HepG2 (cell line): ENCODE results near the gene GRK5. TPM values are rescaled to one million over a fixed set of nuclear protein-coding genes. Genes with fewer than 3 reads are reported as not detected.

Experiments
- ATF5 ChIP-seq: sonication (generic); formaldehyde crosslinking; IDR thresholded peaks from 2 replicates; pipeline ENCODE4 v1.4.0; 2020; ENCODE audit warnings: mild to moderate bottlenecking, low read depth, missing genetic modification reagents
- CEBPZ ChIP-seq: IDR thresholded peaks from 2 replicates; pipeline ENCODE4 v1.6.1; 2012; ENCODE audit warnings: low read length, improper control_type of control experiment
- DNMT3B ChIP-seq: conservative IDR thresholded peaks from 2 replicates; pipeline ENCODE4 v1.6.1; 2016; ENCODE audit warnings: missing biosample characterization, control low read depth
- GMEB1 ChIP-seq: sonication (generic); formaldehyde crosslinking; IDR thresholded peaks from 2 replicates; pipeline ENCODE4 v1.5.1; 2020; ENCODE audit warnings: missing genetic modification reagents, mild to moderate bottlenecking, borderline replicate concordance
- SOX5 ChIP-seq: IDR thresholded peaks from 2 replicates; pipeline ENCODE4 v1.6.1; 2016; ENCODE audit warnings: borderline replicate concordance
- ZNF292 ChIP-seq: sonication (generic); formaldehyde crosslinking; IDR thresholded peaks from 2 replicates; pipeline ENCODE4 v1.8.1; 2022; ENCODE audit warnings: mild to moderate bottlenecking, low read depth, missing genetic modification reagents, borderline replicate concordance
- ZNF749 ChIP-seq: sonication (generic); formaldehyde crosslinking; IDR thresholded peaks from 2 replicates; pipeline ENCODE4 v1.8.0; 2022; ENCODE audit warnings: mild to moderate bottlenecking, missing genetic modification reagents, moderate library complexity, borderline replicate concordance
- polyA plus RNA-seq, 8 experiments: library from polyadenylated mRNA; depleted of rRNA in 3 of 8; stranded (reverse) in 7 of 8; unstranded in 1 of 8; fragments of >200 nt; fragmentation: Illumina TruSeq in 4 of 8; extraction: Trizol in 4 of 8; gene quantifications; 2 replicates each; pipeline versions ENCODE4 v1.2.1 to v1.2.3, GENCODE V29; 2011 to 2016; ENCODE audit warnings: low read depth in 4 of 8, missing spikeins in 1 of 8, mixed read lengths in 1 of 8; ENCODE audit not compliant: insufficient read depth in 1 of 8
- total RNA-seq, 5 experiments: library from RNA; depleted of rRNA; stranded (reverse); fragments of >200 nt; fragmentation: Illumina TruSeq; extraction: Trizol; gene quantifications; 2 replicates each; pipeline ENCODE4 v1.2.3, GENCODE V29; 2016; ENCODE audit warnings: low read depth in 1 of 5
- TF ChIP-seq, protein P1 (sequence below): sonication (generic); formaldehyde crosslinking; IDR thresholded peaks from 2 replicates; pipeline ENCODE4 v1.8.1; 2023; ENCODE audit warnings: mild to moderate bottlenecking, inconsistent platforms, moderate library complexity, missing genetic modification reagents, borderline replicate concordance
- TF ChIP-seq, protein P2 (sequence below): IDR thresholded peaks from 2 replicates; pipeline ENCODE4 v1.6.1; 2016; ENCODE audit warnings: missing genetic modification reagents, missing compliant biosample characterization
- TF ChIP-seq, protein P3 (sequence below): sonication (generic); formaldehyde crosslinking; IDR thresholded peaks from 2 replicates; pipeline ENCODE4 v1.4.0; 2020; ENCODE audit warnings: missing genetic modification reagents
- TF ChIP-seq, protein P4 (sequence below): sonication (generic); formaldehyde crosslinking; IDR thresholded peaks from 2 replicates; pipeline ENCODE4 v1.4.0; 2020; ENCODE audit warnings: missing genetic modification reagents
- TF ChIP-seq, protein P5 (sequence below): sonication (generic); formaldehyde crosslinking; IDR thresholded peaks from 2 replicates; pipeline ENCODE4 v1.4.0; 2020; ENCODE audit warnings: missing genetic modification reagents

The GRK5 gene
- total and polyA plus RNA-seq, 2 of the 13 experiments (the other 11 are each of a cell fraction or from before 2014, with no cell fraction given): 10.4 to 12.6 TPM

DNA sequence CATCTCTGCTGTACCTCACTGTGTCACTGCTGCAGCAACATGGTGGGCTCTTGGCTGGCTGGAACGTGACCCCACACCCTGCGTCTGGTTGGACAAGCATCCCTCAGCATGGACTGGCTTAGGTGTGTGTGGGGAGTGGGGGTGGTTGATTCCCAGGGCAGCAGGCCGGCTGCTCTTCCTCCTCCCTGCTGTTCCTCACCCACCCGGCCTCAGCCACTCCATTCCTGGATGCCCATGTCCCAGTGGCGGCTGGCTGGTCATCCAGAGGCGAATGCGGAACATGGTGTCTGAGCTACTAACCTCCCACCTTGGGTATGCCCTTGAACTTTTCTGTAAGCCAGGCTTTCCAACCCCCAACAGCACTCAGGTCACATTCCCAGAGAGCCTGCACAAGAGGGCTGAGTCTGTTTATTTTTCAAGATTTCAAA is 81.2 kb downstream of the GRK5 start (continued):
- TF ChIP-seq CEBPZ (no peak), SOX5 (CRISPR knock-in tag) (0 out of 2 replicates have a peak, but pooled peaks have one; percentile 26), ATF5 (no peak), ZNF292 (CRISPR knock-in tag) (no peak), ZNF749 (no peak), DNMT3B (CRISPR knock-in tag) (no peak), GMEB1 (CRISPR knock-in tag) (no peak)
- TF ChIP-seq, protein P1, sequence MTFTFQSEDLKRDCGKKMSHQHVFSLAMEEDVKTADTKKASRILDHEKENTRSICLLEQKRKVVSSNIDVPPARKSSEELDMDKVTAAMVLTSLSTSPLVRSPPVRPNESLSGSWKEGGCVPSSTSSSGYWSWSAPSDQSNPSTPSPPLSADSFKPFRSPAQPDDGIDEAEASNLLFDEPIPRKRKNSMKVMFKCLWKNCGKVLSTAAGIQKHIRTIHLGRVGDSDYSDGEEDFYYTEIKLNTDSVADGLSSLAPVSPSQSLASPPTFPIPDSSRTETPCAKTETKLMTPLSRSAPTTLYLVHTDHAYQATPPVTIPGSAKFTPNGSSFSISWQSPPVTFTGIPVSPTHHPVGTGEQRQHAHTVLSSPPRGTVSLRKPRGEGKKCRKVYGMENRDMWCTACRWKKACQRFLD (CRISPR knock-in tag): no peak
- TF ChIP-seq, protein P2, sequence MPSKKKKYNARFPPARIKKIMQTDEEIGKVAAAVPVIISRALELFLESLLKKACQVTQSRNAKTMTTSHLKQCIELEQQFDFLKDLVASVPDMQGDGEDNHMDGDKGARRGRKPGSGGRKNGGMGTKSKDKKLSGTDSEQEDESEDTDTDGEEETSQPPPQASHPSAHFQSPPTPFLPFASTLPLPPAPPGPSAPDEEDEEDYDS: no peak
- TF ChIP-seq, protein P3, sequence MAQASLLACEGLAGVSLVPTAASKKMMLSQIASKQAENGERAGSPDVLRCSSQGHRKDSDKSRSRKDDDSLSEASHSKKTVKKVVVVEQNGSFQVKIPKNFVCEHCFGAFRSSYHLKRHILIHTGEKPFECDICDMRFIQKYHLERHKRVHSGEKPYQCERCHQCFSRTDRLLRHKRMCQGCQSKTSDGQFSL (CRISPR knock-in tag): no peak
- TF ChIP-seq, protein P4, sequence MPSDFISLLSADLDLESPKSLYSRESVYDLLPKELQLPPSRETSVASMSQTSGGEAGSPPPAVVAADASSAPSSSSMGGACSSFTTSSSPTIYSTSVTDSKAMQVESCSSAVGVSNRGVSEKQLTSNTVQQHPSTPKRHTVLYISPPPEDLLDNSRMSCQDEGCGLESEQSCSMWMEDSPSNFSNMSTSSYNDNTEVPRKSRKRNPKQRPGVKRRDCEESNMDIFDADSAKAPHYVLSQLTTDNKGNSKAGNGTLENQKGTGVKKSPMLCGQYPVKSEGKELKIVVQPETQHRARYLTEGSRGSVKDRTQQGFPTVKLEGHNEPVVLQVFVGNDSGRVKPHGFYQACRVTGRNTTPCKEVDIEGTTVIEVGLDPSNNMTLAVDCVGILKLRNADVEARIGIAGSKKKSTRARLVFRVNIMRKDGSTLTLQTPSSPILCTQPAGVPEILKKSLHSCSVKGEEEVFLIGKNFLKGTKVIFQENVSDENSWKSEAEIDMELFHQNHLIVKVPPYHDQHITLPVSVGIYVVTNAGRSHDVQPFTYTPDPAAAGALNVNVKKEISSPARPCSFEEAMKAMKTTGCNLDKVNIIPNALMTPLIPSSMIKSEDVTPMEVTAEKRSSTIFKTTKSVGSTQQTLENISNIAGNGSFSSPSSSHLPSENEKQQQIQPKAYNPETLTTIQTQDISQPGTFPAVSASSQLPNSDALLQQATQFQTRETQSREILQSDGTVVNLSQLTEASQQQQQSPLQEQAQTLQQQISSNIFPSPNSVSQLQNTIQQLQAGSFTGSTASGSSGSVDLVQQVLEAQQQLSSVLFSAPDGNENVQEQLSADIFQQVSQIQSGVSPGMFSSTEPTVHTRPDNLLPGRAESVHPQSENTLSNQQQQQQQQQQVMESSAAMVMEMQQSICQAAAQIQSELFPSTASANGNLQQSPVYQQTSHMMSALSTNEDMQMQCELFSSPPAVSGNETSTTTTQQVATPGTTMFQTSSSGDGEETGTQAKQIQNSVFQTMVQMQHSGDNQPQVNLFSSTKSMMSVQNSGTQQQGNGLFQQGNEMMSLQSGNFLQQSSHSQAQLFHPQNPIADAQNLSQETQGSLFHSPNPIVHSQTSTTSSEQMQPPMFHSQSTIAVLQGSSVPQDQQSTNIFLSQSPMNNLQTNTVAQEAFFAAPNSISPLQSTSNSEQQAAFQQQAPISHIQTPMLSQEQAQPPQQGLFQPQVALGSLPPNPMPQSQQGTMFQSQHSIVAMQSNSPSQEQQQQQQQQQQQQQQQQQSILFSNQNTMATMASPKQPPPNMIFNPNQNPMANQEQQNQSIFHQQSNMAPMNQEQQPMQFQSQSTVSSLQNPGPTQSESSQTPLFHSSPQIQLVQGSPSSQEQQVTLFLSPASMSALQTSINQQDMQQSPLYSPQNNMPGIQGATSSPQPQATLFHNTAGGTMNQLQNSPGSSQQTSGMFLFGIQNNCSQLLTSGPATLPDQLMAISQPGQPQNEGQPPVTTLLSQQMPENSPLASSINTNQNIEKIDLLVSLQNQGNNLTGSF: no peak
- TF ChIP-seq, protein P5, sequence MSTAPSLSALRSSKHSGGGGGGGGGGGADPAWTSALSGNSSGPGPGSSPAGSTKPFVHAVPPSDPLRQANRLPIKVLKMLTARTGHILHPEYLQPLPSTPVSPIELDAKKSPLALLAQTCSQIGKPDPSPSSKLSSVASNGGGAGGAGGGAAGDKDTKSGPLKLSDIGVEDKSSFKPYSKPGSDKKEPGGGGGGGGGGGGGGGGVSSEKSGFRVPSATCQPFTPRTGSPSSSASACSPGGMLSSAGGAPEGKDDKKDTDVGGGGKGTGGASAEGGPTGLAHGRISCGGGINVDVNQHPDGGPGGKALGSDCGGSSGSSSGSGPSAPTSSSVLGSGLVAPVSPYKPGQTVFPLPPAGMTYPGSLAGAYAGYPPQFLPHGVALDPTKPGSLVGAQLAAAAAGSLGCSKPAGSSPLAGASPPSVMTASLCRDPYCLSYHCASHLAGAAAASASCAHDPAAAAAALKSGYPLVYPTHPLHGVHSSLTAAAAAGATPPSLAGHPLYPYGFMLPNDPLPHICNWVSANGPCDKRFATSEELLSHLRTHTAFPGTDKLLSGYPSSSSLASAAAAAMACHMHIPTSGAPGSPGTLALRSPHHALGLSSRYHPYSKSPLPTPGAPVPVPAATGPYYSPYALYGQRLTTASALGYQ (CRISPR knock-in tag): no peak
